OCI-LY3 (cell line): ENCODE results near the gene FANCG.

ENCODE experiments used
- EZH2phosphoT487 ChIP-seq: fragments of 200-600 bp; shearing (Covaris generic); IDR thresholded peaks from 2 replicates; pipeline ENCODE4 v1.6.1; 2018; ENCODE audit warnings: antibody characterized with exemption, mixed run types, low read depth
- TF ChIP-seq, protein P1 (sequence below): fragments of 200-600, 300-600 bp; sonication (generic); IDR thresholded peaks from 2 replicates; pipeline ENCODE4 v1.5.1; 2014; ENCODE audit warnings: antibody characterized with exemption, low read length, low read depth

DNA sequence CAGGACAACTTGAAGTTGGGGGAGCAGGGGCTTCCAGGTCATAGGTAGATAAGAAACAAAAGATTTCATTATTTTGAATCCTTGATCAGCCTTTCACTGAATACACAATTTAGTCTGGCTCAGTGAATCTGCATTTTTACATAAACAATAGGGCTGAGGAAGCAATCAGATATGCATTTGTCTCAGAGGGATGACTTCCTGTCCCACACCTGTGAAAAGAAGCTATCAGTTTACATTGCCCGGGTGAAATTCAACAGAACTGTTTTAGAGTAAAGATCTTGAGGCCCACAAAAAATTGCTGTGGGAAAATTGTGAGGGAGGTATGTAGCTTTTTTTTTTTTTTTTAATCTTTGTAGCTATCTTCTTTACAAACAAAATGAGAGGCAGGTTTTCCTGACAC lies 51.9 kb downstream of the FANCG start:
- TF ChIP-seq, protein P1, sequence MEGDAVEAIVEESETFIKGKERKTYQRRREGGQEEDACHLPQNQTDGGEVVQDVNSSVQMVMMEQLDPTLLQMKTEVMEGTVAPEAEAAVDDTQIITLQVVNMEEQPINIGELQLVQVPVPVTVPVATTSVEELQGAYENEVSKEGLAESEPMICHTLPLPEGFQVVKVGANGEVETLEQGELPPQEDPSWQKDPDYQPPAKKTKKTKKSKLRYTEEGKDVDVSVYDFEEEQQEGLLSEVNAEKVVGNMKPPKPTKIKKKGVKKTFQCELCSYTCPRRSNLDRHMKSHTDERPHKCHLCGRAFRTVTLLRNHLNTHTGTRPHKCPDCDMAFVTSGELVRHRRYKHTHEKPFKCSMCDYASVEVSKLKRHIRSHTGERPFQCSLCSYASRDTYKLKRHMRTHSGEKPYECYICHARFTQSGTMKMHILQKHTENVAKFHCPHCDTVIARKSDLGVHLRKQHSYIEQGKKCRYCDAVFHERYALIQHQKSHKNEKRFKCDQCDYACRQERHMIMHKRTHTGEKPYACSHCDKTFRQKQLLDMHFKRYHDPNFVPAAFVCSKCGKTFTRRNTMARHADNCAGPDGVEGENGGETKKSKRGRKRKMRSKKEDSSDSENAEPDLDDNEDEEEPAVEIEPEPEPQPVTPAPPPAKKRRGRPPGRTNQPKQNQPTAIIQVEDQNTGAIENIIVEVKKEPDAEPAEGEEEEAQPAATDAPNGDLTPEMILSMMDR, result no peak
- no peak for TF ChIP-seq EZH2phosphoT487
